ENCODE measurements around the gene NBL1.
A peak's percentile ranks its signal among the peaks of the same experiment; 100 is the strongest.

NBL1 gene, protein sequence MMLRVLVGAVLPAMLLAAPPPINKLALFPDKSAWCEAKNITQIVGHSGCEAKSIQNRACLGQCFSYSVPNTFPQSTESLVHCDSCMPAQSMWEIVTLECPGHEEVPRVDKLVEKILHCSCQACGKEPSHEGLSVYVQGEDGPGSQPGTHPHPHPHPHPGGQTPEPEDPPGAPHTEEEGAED

DNA sequence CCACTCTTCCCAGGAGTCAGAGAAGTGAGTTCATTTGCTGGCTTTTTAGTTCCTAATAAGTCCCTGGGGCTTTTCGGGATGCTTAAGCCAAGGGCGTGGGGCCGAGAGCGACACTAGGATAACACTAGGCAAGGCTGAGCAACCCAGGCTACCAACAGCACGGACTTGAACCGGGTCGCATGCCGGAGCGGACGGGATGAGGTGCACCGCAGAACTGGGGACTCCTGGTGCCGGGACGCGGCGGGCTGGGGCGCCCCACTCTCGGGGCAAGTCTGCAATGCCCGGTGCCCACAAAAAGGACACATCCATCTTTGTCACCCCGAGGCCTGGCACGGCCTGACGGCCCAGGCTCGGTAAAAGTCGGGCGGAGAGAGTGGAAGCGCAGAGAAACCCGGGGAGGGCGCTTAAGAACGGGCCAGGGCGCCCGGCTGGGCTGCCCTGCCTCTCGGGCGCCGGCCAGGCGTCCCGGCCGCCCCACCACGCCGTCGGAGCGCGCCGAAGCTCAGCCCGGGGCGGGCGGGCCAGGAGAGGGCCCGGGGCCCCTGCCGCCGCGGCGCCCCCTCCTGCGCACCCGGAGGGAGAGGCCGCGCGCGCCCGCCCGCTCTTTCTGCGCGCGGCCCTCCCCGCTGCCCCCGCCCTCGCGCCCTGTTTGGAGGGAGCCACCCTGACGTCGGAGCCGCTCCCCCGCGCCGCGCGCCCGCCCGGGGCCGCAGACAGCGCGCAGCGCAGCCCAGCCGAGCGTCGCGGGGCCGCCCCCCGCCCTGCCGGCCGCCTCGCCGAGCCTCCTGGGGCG lies at the start of gene NBL1:
Gene NBL1 (plus strand): TSS at position 710 of the 793 bp plus-strand sequence. CDS start 10,720 bp downstream, outside the sequence.
- peak; percentile 29 to 60 for DNase-seq (ENCODE audit: low read depth in 2 of 2, low spot score in 1 of 2)

DNA sequence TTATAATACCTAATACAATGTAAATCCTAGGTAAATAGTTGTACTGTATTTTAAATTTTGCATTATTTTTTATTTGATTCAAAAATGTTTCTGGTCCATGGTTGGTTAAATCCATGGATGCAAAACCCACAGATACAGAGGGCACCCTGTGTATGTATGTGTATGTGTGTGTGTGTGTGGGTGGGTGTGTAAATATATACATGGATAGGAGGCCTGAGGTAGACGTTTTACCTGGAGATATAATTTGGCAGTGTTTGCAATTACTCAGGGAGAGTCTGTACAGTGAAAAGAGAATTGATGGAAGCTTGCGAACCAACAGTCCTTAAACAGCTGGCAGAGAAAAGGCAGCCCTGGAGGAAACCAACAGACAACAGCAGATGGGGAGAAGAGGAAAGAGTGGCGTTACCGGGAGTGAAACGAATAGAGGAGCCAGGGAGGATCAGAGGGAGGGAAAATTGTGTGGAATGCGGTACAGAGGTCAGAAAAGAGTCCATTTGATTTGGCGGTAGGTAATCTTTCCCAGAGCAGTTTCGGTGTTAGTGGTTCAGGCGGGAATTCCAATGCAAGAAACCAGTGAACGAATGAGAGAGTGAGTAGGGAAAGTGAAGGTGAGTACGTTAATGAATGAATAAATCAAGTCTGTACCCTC lies 47.9 kb upstream of the NBL1 start:
- no peak for DNase-seq (ENCODE audit: low read depth in 2 of 2, low spot score in 1 of 2)

DNA sequence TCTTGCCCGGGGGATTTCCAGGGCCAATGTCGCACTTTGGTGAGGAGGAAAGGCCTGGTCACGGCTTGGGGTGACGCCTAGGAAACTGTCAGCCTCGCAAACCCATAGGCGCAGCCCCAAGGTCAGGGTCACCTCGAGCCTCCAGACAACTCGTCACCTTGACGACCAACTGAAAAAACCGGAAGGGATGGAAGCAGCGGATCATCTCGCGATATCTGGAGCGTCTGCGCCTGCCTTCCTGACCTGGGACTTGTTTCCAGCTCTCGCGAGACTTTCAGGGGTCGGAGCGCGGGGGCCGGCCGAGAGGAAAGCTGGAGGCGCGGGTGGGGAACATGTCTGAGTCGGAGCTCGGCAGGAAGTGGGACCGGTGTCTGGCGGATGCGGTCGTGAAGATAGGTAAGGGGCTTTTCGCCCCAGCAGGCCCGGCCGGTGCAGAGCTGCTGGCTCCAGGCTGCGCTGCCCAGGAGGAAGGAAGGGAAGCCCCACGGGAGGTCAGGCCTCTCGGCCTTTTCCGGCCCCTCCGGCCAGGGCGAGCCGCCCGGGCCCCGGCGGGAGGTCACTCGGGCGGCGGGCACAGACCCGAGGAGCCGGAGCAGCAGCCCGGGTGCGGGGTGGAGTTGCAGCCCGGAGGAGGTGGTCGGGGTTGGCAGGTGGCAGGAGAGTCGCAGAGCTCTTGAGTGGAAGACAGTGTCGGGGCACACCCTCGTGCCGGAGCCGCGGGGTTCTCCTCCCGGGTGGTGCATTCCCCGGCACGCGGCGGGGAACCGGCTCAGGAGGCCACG lies 47.2 kb upstream of the NBL1 start:
- DNase-seq (ENCODE audit: low read depth in 2 of 2, low spot score in 1 of 2), result peak; percentile 93 to 97

DNA sequence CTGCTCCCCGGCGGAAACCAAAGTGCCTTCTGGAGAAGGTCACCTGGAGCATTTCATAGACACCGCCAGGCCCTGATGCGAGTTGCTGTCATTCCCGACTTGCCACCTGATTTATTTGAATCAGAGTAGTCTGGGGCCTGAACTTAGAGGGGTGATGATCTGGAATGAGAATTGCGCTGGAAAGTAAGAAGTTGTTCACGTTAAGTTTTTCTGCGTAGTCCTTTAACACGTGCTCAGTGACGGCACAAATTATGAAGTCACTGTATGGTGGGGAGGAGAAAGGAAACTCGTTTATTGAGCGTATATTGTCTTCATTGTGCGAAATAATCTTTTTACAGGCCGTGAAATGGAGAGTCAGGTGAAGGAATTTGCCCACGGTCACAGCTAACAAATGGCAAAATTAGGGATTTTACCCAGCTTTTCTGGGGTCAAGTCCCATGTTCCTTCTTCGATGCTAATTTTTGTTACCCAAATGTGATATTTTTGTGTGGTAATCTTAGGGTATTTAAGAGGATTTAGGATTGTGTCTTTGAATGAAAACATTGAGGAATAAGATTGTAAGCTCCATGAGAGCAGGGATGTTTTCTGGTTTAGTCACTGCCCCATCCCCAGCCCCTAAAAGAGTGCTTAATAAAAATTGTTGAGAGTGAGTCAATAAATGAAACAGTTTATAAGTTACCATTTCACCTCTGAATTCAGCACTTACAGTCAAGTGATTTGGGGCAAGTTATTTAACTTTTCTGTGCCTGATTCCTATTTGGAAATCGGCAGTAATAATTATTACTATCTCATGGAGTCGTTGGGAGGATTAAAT lies 46.4 kb upstream of the NBL1 start:
- DNase-seq (ENCODE audit: low read depth in 2 of 2, low spot score in 1 of 2), result peak in 1 of 2 donors; percentile 47

DNA sequence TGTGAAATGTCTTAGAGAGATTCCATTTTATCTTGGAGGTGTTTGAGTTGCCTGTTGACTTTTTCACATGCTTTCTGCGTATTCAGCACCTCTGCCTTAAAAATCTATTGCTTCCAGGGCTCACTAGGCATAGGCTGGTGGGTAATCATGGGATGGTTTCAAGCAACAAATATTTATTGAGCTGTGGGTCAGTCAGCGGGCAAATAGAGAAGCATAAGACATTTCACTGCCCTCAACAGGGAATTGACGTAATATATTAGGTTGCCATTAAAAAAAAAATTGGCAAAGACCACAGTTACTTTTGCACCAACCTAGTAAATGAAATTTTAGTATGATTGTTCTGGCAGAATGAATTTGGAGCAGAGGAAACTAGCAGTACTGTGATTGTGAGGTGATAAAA lies 44.3 kb upstream of the NBL1 start:
- no peak for DNase-seq (ENCODE audit: low read depth in 2 of 2, low spot score in 1 of 2)

DNA sequence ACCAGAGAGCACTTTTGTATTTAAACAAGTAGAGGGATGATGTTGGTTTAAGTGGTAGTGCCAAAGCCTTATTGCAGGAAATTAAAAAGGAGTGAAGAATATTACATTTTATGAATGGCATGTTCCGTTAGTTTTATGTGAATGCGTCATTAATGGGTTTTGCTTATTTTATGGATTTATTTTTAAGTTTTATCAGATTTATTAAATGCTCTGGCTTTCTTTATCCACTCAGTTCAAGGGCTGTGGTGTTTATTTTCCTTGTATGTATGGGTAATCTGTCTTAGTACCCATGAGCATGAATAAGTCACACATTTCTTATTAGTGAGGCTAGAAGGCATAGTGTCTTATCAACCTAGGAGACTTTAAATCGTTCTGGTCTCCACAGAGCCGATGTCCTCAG lies 41.6 kb upstream of the NBL1 start:
- no peak for DNase-seq (ENCODE audit: low read depth in 2 of 2, low spot score in 1 of 2)

DNA sequence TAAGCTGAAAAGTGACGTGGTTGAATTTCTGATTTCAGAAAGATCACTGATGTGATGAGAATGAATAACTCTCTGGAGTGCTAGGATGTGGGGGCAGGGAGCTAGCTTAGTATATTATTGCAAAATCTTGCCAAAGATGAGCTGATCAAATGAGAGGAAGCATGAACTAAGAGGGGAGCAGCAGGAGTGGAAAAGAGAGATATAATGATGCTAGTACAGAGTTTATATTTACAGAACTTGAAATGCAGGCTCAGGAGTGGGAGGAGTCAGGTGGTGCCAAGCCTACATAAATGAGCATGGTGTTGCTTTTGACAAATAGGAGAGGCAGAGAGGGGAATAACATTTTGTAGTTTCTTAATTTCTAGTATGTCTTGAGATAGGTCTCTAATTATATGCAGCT lies 38.1 kb upstream of the NBL1 start:
- no peak for DNase-seq (ENCODE audit: low read depth in 2 of 2, low spot score in 1 of 2)

DNA sequence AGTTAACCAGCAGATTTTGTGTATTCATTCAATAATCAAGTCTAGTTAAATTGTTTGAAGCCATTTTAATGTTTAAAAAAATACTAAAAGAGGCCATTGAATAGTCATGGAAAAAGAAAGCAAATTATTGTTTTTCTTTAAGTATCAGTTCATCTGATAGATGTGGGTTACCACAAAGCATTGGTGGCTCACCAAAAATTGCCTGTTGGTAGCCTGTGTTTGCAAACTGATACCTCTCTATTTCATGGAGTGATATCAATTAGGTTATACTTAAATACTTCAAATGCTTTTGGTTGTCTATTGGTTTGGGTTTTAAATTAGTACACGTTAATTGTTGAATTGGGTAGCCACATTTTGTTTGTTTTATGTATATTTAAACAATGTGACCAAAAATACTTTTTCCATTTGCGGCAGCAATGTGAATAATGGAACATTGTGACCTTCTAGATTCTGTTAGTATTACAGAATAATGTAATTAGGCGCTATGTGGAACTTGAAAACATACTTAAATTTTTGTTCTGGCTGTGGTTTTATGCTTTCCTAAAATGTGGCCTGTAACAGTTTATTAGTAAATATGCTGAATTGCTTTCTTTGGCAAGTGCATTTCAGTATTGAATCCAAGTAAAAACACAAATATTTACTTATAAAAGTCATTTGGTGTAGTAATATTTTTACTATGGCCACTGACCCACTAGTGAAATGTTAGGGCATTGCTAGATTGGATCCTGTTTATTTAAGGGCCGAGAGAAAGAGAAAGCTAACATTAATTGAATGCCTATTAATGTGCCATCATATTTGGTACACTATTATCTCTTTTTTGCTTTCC lies 37.1 kb upstream of the NBL1 start:
- DNase-seq (ENCODE audit: low read depth in 2 of 2, low spot score in 1 of 2), result peak in 1 of 2 donors; percentile 15

DNA sequence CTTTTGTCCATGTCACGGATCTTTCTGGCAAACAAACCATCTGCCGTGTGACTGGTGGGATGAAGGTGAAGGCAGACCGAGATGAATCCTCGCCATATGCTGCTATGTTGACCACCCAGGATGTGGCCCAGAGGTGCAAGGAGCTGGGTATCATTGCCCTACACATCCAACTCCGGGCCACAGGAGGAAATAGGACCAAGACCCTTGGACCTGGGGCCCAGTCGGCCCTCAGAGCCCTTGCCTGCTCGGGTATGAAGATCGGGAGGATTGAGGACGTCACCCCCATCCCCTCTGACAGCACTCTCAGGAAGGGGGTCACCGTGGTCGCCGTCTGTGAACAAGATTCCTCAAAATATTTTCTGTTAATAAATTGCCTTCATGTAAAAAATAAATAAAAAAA lies 35.9 kb upstream of the NBL1 start:
- DNase-seq (ENCODE audit: low read depth in 2 of 2, low spot score in 1 of 2), result no peak

DNA sequence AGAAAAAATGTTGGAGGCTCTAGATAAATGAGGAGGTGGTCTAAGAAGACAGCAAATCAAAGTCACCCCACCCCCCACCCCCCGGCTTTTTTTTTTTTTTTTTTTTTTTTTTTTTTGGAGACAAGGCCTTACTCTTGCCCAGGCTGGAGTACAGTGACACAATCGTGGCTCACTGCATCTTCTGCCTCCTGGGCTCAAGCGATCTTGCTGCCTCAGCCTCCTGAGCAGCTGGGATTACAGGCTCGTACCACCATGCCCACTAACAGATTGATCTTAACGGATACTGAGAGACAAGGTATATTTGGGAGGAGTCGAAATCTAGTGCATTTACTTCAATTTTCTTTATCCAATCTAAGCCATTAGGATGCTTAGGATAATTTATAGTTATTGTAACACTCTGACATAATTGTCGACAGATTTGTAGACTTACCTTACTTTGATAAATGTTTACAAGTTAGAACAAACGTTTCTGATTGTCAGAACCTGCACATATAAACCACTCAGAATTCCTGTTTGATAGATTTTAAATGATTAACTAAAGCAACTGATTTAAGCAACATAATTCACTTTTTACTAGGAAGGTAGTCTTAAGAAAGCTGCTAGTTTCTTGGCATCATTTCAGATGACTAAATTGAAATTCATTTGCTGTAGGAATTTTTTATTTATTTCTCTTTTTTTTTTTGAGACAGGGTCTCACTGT lies 33.7 kb upstream of the NBL1 start:
- no peak for DNase-seq (ENCODE audit: low read depth in 2 of 2, low spot score in 1 of 2)

DNA sequence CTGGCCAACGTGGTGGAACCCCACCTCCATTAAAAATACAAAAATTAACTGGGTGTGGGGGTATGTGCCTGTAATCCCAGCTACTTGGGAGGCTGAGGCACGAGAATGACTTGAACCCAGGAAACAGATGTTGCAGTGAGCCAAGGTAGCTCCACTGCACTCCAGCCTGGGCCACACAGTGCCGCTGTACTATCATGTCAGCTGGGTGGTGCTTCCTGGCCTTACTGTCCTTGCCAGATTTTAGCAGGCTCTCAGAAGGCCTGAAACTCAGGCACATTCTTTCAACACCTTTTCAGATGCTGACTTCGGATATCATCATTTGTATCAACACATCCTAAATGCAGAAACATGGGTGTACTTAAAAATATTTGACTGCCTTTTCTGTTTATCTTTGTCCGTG lies 31.6 kb upstream of the NBL1 start:
- no peak for DNase-seq (ENCODE audit: low read depth in 2 of 2, low spot score in 1 of 2)

DNA sequence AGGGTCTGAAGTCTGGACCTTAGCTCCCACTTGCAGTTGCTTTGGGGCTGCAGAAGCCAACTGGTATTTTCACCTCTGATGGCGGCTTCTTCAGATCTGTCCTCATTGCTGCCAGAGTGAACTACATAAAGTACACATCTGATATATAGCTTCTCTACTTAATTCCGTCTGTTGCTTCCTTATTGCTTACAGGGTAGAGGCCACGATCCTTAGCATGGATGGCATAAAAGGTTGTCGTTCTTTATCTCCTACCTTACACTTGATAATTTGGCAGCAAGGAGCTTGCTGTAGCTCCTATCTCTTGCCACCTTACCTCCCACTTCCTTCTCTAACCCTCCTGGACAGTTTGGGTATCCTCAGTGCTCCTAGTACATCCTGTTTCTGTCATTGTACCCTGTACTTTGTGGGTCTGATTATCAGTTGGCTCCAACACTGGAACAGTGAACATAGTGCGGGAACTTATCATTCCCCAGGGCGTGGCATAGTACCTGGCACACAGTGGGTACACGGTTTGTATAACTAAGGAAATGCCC lies 30.9 kb upstream of the NBL1 start:
- DNase-seq (ENCODE audit: low read depth in 2 of 2, low spot score in 1 of 2), result no peak

DNA sequence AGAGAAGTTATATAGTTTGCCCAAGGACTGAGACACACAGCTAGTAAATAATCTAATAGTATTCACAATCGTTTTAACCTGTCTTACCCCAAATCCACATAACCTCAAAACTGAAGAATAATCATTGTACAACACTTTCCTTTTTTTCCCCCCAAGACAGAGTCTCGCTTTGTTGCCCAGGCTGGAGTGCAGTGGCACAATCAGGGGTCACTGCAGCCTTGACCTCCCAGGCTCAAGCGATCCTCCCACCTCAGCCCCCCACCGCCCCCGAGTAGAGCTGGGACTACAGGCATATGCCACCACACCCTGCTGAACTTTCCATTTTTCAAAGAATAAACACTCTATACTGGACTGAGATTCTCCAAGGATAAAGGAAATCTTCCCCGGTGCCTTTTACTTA lies 28.7 kb upstream of the NBL1 start:
- DNase-seq (ENCODE audit: low read depth in 2 of 2, low spot score in 1 of 2), result no peak

DNA sequence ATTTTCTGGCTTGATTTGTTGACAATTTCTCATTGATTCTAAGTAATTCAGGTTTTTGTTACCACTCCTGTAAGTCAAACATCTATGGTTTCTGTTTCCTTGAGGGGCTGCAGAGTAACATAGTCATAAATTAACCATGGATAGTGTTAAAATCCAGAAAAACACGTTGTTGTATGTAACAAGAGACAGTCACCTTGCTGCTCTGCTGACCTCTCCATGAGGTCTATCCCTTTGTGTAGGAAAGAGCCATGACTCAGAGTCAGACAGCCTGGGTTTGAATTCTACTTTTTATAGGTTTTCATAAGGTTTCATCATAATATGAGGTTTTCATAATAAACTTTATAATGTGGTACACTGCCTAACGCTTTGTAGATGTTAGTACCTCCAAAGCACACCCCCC lies 27.6 kb upstream of the NBL1 start:
- DNase-seq (ENCODE audit: low read depth in 2 of 2, low spot score in 1 of 2), result no peak

DNA sequence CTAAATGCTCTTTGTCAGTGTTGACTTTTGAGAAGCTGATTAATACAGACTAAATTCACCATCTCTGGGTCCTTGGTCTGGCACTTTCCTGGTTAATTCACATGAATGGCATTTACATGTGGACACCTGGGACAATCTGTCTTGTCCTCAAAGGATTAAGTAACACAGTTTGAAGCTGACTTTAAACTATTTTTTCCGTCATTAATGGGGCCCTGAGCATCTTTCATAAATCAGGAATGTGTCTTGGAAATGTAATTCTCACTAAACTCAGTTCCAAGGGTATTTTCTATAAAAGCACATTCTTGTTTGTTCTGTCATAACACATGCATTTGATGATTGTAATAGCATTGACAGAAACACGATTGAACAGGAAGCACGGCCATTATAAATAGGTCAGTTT lies 26.7 kb upstream of the NBL1 start:
- DNase-seq (ENCODE audit: low read depth in 2 of 2, low spot score in 1 of 2), result no peak

DNA sequence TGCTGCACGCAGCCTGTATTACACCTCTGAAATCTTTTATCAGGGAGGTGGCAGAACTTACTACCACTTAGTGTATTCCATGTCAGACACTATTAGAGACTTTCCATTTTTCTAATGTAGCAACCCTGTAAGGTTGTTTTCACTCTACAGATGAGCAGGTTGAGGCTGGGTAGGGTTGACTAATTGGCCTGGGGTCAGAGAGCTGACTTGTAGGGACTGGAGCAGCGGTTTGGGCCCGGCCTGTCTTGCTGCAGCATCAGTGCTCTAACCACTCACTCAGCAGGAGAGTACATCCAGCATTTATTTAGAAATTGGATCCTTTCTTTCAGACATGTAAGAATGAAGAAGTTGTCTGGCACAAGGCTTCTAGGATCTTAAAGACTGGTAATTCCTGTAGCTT lies 25.7 kb upstream of the NBL1 start:
- DNase-seq (ENCODE audit: low read depth in 2 of 2, low spot score in 1 of 2), result no peak

DNA sequence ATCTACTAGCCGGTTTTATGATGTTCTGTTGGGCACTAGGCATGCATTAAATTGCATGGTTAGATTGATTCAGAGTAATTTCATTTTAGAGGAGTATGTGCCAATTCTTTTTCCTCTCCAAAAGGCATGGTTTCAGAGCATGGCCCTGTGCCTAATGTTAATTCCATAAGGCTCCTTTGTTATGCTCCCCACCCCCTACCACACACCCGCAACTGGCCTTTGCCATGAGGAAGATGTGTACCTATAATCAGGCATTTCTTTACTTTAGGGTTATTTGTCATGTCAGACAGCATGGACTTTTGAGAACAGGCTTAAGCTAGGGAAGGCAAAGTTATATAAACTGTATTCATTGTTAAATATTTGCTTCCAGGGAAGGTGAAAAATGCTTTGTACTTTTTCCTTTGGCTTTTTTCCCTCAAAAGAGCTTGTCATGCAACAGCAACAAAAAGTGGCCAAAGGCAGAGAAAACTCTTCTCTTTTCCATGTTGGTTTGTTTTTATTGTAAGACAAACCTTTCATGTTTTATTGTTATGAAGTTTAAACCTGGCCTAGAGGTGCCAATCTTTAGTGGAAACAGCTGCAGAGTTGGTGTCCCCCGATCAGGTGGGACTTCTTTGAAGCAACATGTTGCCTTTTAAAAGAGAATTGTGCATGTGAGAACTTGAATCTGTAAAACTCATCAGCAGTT lies 24.3 kb upstream of the NBL1 start:
- no peak for DNase-seq (ENCODE audit: low read depth in 2 of 2, low spot score in 1 of 2)

DNA sequence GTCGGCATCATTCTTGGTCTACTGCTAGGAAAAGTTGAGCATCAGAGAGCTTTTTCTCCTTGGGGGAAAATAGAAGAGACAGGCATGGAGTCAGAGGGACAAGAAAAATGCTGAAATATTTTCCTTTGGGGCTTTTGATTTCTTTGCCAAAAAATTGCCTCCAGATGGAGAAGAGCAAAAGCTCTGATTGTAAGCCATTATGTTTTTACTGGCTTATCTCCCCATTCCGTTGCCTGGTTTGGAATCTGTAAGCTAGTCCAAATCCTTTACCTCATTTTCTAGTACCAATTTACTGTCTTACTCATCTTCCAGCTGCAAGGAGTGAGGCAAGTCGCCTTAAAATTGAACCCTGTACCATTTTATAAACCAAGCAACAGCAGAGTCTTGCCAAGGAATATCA lies 23.3 kb upstream of the NBL1 start:
- no peak for DNase-seq (ENCODE audit: low read depth in 2 of 2, low spot score in 1 of 2)

All from stimulated activated CD8-positive, alpha-beta memory T cell treated with anti-CD3 and anti-CD28 coated beads, Interleukin-4, amount 100 ng/mL, for 4 hours (primary cell).